ENCODE measurements around the gene HIRA. TPM values are rescaled to one million over a fixed set of nuclear protein-coding genes. Genes with fewer than 3 reads are reported as not detected.

Gene HIRA
- total RNA-seq, 3 donors from 2014 or later = 13.5 to 22.9 (median 18.4) TPM

DNA sequence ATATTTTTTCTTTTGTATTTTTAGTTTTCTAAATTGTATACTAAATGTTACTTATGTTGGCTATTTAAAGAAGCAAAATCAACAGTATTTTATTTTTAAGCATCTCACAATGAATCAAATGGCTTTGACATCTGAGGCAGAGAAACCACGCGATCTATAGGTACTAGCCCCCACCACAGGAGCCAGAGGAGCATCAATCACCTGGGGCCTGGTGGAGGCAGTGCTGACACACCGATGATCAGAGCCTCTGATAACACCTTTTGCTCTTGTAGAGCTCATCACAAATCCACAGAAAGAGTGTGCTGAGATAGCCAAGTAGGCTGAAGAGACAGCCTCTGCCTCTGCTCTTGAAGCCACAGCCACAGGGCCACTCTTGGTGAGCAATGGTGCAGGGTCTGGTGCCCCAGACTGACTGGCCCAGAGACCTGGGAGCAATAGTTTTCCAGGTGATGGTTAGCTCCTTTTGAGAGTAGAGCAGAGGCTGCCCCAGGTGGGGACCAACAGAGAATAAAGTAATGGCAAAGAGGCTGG, 25.2 kb downstream of the HIRA start:
- Histone ChIP-seq H3K4me1 (no peaks in the 10 kb centered on the region), H3K4me3 (no peak overlapping the region), H3K9me3 (no peaks in the 10 kb centered on the region), H3K27me3 (no peaks in the 10 kb centered on the region), H3K27ac (no peak overlapping the region), H3K36me3 (no peaks in the 10 kb centered on the region)
- TF ChIP-seq POLR2AphosphoS5 (IDR thresholded peaks at IDR 0.05) (no peak), POLR2A (IDR thresholded peaks at IDR 0.05) (no peak)
- TF ChIP-seq, protein P1, sequence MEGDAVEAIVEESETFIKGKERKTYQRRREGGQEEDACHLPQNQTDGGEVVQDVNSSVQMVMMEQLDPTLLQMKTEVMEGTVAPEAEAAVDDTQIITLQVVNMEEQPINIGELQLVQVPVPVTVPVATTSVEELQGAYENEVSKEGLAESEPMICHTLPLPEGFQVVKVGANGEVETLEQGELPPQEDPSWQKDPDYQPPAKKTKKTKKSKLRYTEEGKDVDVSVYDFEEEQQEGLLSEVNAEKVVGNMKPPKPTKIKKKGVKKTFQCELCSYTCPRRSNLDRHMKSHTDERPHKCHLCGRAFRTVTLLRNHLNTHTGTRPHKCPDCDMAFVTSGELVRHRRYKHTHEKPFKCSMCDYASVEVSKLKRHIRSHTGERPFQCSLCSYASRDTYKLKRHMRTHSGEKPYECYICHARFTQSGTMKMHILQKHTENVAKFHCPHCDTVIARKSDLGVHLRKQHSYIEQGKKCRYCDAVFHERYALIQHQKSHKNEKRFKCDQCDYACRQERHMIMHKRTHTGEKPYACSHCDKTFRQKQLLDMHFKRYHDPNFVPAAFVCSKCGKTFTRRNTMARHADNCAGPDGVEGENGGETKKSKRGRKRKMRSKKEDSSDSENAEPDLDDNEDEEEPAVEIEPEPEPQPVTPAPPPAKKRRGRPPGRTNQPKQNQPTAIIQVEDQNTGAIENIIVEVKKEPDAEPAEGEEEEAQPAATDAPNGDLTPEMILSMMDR (IDR thresholded peaks at IDR 0.05) = no peak
- intact Hi-C loops (cut with DNase I; ENCODE audit: low total_unique reads) = no loop called here
- DNase-seq (ENCODE audit: low spot score in 2 of 2) = no peak

DNA sequence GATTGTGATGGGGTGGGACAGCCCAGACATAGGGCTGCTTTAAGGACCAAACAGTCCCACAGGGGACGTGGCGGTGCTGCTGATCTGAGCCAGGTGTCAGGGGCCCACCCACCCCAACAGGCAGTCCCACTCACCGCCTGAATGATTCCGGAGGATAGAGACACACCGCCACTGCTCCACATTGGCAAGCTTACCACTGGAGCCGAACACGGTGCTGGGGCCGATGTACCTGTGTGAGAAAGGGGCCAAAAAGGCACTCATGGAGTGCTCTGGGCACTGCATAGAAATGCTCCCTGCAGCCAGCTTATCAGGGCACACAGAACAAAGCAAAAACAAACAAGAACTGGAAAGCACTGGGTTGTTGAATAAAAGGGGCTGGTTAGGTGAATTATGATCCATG, 25.9 kb downstream of the HIRA start:
- Histone ChIP-seq H3K9me3 (no peaks in the 10 kb centered on the region), H3K4me3 (no peak overlapping the region), H3K27ac (no peak overlapping the region), H3K36me3 (no peaks in the 10 kb centered on the region), H3K27me3 (no peaks in the 10 kb centered on the region), H3K4me1 (no peaks in the 10 kb centered on the region)
- no peak for DNase-seq (ENCODE audit: low spot score in 2 of 2)
- TF ChIP-seq, protein P1 (IDR thresholded peaks at IDR 0.05) = no peak
- TF ChIP-seq POLR2AphosphoS5 (IDR thresholded peaks at IDR 0.05) (no peak), POLR2A (IDR thresholded peaks at IDR 0.05) (no peak)
- intact Hi-C loops (cut with DNase I; ENCODE audit: low total_unique reads) = no loop called here

DNA sequence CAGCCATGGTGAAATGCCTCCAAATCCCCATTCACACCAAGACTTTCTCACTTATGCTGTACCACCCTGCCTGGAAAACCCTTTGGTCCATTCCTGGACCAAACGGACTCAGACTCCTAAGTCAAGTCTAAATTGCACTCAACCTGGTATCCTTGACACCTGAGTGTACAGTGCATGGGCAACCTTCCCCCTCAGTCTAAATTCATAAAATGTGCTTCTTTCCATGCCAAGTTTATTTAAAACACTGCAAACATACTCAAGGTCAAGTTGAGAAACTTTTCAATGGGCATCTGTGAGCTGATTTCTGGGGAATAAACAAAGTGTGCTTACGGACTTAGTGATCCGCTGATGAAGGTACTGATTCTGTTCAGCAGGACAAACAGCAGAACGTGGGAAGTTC, 26.4 kb downstream of the HIRA start:
- H3K27me3 ChIP-seq = no peaks in the 10 kb centered on the region
- no peak for TF ChIP-seq POLR2AphosphoS5 (IDR thresholded peaks at IDR 0.05)
- no peak for TF ChIP-seq POLR2A (IDR thresholded peaks at IDR 0.05)
- TF ChIP-seq, protein P1 (IDR thresholded peaks at IDR 0.05) = no peak
- DNase-seq (ENCODE audit: low spot score in 2 of 2) = no peak
- no peaks in the 10 kb centered on the region for H3K9me3 ChIP-seq
- H3K27ac ChIP-seq = no peak overlapping the region
- no peak overlapping the region for H3K4me3 ChIP-seq
- H3K4me1 ChIP-seq = no peaks in the 10 kb centered on the region
- intact Hi-C loops (cut with DNase I; ENCODE audit: low total_unique reads) = no loop called here
- H3K36me3 ChIP-seq = no peaks in the 10 kb centered on the region

DNA sequence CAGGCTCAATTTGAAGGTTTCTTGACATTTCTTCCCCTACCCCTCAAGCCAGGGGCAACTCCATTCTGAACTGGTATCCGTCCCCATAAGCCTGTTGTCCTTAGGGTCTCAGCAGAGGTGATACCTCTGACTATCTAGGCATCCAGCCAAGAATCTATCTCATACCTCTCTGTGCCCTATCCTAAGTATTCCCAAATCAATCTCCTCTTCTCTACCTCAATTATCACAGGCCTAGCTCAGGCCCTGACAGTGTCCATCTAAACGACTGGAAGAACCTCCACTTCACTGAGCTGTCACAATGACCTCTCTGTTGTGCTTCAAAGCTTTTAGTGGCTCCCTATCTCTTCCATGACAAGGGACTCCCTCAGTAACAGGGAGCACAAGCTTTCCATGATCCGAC, 26.9 kb downstream of the HIRA start:
- H3K27me3 ChIP-seq = no peaks in the 10 kb centered on the region
- H3K9me3 ChIP-seq = no peaks in the 10 kb centered on the region
- no peaks in the 10 kb centered on the region for H3K36me3 ChIP-seq
- DNase-seq (ENCODE audit: low spot score in 2 of 2) = no peak
- no peaks in the 10 kb centered on the region for H3K4me1 ChIP-seq
- intact Hi-C loops (cut with DNase I; ENCODE audit: low total_unique reads) = no loop called here
- TF ChIP-seq POLR2A (IDR thresholded peaks at IDR 0.05) (no peak), POLR2AphosphoS5 (IDR thresholded peaks at IDR 0.05) (no peak)
- TF ChIP-seq, protein P1 (IDR thresholded peaks at IDR 0.05) = no peak
- no peak overlapping the region for H3K4me3 ChIP-seq
- no peak overlapping the region for H3K27ac ChIP-seq

DNA sequence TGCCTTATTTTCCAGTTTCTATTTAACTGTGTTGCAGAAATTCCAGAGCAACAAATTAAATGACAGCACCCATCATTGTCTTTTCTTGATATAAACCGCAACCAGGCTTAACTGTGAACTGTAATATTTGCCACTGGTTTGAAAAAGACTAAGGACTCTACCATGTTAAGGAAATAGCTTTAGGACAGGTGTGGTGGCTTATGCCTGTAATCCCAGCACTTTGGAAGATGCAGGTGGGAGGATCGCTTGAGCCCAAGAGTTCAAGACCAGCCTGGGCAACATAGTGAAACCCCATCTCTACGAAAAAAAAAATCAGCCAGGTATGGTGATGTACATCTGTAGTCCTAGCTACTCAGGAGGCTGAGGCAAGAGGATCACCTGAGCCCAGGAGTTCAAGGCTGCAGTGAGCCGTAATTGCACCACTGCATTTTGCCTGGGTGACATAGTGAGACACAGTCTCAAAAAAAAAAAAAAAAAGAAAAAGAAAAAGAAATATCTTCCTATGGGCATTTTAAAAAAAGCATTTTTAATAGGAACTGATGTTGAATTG, 28.8 kb downstream of the HIRA start:
- intact Hi-C loops (cut with DNase I; ENCODE audit: low total_unique reads) = no loop called here
- Histone ChIP-seq H3K36me3 (no peaks in the 10 kb centered on the region), H3K27ac (no peak overlapping the region), H3K9me3 (no peaks in the 10 kb centered on the region), H3K4me1 (no peaks in the 10 kb centered on the region), H3K27me3 (no peaks in the 10 kb centered on the region), H3K4me3 (no peak overlapping the region)
- TF ChIP-seq, protein P1 (IDR thresholded peaks at IDR 0.05) = no peak
- TF ChIP-seq POLR2A (IDR thresholded peaks at IDR 0.05) (no peak), POLR2AphosphoS5 (IDR thresholded peaks at IDR 0.05) (no peak)
- no peak for DNase-seq (ENCODE audit: low spot score in 2 of 2)
